Loucy (cell line): ENCODE measurements around the gene AKAP11.

Experiments used
- CTCF ChIP-seq: fragments of 200-600 bp; sonication (generic); conservative IDR thresholded peaks from 2 replicates; pipeline ENCODE4 v1.5.1; 2014; ENCODE audit warnings: mild to moderate bottlenecking, antibody characterized with exemption, low read length
- EZH2phosphoT487 ChIP-seq: fragments of 200-600 bp; IDR thresholded peaks from 2 replicates; pipeline ENCODE4 v1.6.1; 2018; ENCODE audit warnings: antibody characterized with exemption, mild to moderate bottlenecking, moderate library complexity, borderline replicate concordance

- TF ChIP-seq CTCF (no peak), EZH2phosphoT487 (no peak)
Observed at GRCh38 chr13:42363941-42364612, 92.1 kb downstream of the AKAP11 start.
